ENCODE data around the gene KLHL29. TPM values are rescaled to one million over a fixed set of nuclear protein-coding genes. Genes with fewer than 3 reads are reported as not detected.

The KLHL29 gene
- total RNA-seq, 1 experiment from 2014 or later: 7.7 TPM

DNA sequence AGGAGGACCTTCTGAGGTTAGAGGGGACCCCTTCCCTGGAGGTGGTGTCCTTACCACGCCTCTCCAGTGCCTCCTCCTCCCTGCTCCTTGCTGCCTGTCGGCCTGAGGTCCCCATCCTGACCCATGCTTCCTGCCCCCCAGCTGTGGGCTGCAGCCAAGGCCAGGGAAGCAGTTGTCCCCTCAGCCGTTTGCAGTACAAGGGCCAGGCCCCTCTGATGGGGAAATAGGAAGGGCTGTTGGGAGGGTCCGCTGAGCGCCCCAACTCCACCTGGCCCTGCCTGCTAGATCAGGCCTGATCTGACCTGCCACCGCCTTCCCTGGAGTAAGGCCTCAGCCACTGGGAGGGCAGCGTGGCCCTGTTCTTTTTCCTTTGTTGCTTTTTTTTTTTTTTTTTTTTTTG lies 219.8 kb downstream of the KLHL29 start:
- BruUV-seq (replicated peaks): no TSS peak
- no peak for DNase-seq (ENCODE audit: low read depth, low spot score)
- in situ Hi-C loops (cut with HindIII; ENCODE audit: low pct_unique_long_range_greater_than_20kb, low sequenced_read_pairs): no loop called here
- H3K4me1 ChIP-seq (ENCODE audit: control insufficient read depth, insufficient read depth, low read length): no peaks in the 10 kb centered on the region
- POLR2A ChIA-PET: no interaction called here
- H3K4me3 ChIP-seq (ENCODE audit: low read depth in 2 of 2, low read length in 2 of 2): no peak overlapping the region
- no peak overlapping the region for H3K27ac ChIP-seq (ENCODE audit: low read length)
- no peaks in the 10 kb centered on the region for H3K9me3 ChIP-seq (ENCODE audit: control insufficient read depth, insufficient read depth, low read depth, low read length)
- intact Hi-C loops (cut with micrococcal nuclease; ENCODE audit: unreplicated experiment): no loop called here
- CTCF ChIA-PET: no interaction called here
- H3K36me3 ChIP-seq (ENCODE audit: control insufficient read depth, insufficient read depth, low read length): no peaks in the 10 kb centered on the region
- no peaks in the 10 kb centered on the region for H3K27me3 ChIP-seq (ENCODE audit: control insufficient read depth, insufficient read depth, low read length)
- ATAC-seq: no peak
- TF ChIP-seq SIN3A (IDR thresholded peaks at IDR 0.05; ENCODE audit: borderline replicate concordance, insufficient read depth, low read depth, low read length) (no peak), POLR2AphosphoS5 (IDR thresholded peaks at IDR 0.05; ENCODE audit: low read depth, low read length) (no peak), TCF7L2 (IDR thresholded peaks at IDR 0.05; ENCODE audit: low read depth, low read length) (no peak)
- TF ChIP-seq, protein P1, sequence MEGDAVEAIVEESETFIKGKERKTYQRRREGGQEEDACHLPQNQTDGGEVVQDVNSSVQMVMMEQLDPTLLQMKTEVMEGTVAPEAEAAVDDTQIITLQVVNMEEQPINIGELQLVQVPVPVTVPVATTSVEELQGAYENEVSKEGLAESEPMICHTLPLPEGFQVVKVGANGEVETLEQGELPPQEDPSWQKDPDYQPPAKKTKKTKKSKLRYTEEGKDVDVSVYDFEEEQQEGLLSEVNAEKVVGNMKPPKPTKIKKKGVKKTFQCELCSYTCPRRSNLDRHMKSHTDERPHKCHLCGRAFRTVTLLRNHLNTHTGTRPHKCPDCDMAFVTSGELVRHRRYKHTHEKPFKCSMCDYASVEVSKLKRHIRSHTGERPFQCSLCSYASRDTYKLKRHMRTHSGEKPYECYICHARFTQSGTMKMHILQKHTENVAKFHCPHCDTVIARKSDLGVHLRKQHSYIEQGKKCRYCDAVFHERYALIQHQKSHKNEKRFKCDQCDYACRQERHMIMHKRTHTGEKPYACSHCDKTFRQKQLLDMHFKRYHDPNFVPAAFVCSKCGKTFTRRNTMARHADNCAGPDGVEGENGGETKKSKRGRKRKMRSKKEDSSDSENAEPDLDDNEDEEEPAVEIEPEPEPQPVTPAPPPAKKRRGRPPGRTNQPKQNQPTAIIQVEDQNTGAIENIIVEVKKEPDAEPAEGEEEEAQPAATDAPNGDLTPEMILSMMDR (IDR thresholded peaks at IDR 0.05): no peak
- TF ChIP-seq, protein P2, sequence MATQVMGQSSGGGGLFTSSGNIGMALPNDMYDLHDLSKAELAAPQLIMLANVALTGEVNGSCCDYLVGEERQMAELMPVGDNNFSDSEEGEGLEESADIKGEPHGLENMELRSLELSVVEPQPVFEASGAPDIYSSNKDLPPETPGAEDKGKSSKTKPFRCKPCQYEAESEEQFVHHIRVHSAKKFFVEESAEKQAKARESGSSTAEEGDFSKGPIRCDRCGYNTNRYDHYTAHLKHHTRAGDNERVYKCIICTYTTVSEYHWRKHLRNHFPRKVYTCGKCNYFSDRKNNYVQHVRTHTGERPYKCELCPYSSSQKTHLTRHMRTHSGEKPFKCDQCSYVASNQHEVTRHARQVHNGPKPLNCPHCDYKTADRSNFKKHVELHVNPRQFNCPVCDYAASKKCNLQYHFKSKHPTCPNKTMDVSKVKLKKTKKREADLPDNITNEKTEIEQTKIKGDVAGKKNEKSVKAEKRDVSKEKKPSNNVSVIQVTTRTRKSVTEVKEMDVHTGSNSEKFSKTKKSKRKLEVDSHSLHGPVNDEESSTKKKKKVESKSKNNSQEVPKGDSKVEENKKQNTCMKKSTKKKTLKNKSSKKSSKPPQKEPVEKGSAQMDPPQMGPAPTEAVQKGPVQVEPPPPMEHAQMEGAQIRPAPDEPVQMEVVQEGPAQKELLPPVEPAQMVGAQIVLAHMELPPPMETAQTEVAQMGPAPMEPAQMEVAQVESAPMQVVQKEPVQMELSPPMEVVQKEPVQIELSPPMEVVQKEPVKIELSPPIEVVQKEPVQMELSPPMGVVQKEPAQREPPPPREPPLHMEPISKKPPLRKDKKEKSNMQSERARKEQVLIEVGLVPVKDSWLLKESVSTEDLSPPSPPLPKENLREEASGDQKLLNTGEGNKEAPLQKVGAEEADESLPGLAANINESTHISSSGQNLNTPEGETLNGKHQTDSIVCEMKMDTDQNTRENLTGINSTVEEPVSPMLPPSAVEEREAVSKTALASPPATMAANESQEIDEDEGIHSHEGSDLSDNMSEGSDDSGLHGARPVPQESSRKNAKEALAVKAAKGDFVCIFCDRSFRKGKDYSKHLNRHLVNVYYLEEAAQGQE (IDR thresholded peaks at IDR 0.05; ENCODE audit: insufficient read depth in 1 of 2, low read depth in 2 of 2, low read length in 1 of 2): no peak

DNA sequence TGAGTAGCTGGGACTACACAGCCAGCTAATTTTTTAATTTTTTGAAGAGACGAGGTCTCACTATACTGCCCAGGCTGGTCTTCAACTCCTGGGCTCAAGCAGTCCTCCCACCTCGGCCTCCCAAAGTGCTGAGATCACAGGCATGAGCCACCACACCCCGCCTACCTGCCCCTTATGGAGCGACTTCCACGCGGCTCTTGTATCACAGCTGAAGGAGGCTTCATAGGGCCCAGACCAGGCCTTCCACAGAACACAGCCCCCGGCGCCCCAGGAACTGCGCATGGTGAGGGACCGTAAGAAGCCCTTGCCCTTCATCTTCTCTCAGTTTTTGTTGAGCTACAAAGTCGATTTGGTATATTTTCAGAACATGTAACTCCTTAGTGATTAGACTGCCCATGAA lies 220.3 kb downstream of the KLHL29 start:
- H3K27me3 ChIP-seq (ENCODE audit: control insufficient read depth, insufficient read depth, low read length): no peaks in the 10 kb centered on the region
- DNase-seq (ENCODE audit: low read depth, low spot score): no peak
- ChIA-PET CTCF (no interaction called here), POLR2A (no interaction called here)
- no peak overlapping the region for H3K4me3 ChIP-seq (ENCODE audit: low read depth in 2 of 2, low read length in 2 of 2)
- no peak overlapping the region for H3K27ac ChIP-seq (ENCODE audit: low read length)
- TF ChIP-seq, protein P1 (IDR thresholded peaks at IDR 0.05): no peak
- TF ChIP-seq POLR2AphosphoS5 (IDR thresholded peaks at IDR 0.05; ENCODE audit: low read depth, low read length) (no peak), TCF7L2 (IDR thresholded peaks at IDR 0.05; ENCODE audit: low read depth, low read length) (no peak), SIN3A (IDR thresholded peaks at IDR 0.05; ENCODE audit: borderline replicate concordance, insufficient read depth, low read depth, low read length) (no peak)
- TF ChIP-seq, protein P2 (IDR thresholded peaks at IDR 0.05; ENCODE audit: insufficient read depth in 1 of 2, low read depth in 2 of 2, low read length in 1 of 2): no peak
- no peaks in the 10 kb centered on the region for H3K4me1 ChIP-seq (ENCODE audit: control insufficient read depth, insufficient read depth, low read length)
- no peak for ATAC-seq
- no peaks in the 10 kb centered on the region for H3K36me3 ChIP-seq (ENCODE audit: control insufficient read depth, insufficient read depth, low read length)
- BruUV-seq (replicated peaks): no TSS peak
- in situ Hi-C loops (cut with HindIII; ENCODE audit: low pct_unique_long_range_greater_than_20kb, low sequenced_read_pairs) (no loop called here), intact Hi-C loops (cut with micrococcal nuclease; ENCODE audit: unreplicated experiment) (no loop called here)
- no peaks in the 10 kb centered on the region for H3K9me3 ChIP-seq (ENCODE audit: control insufficient read depth, insufficient read depth, low read depth, low read length)

Measured in Panc1 (cell line).